GM12892 (cell line): ENCODE data around the gene GON4L.

Experiments used
- POLR2A ChIP-seq: IDR thresholded peaks from 2 replicates; pipeline ENCODE4 v1.6.1; 2011; ENCODE audit warnings: low read depth, low read length, control low read depth
- POLR2AphosphoS5 ChIP-seq: IDR thresholded peaks from 2 replicates; pipeline ENCODE4 v1.6.1; 2011; ENCODE audit warnings: low read depth, low read length, control low read depth
- TAF1 ChIP-seq: IDR thresholded peaks from 2 replicates; pipeline ENCODE4 v1.6.1; 2011; ENCODE audit warnings: low read depth, mild to moderate bottlenecking, control low read depth, low read length, borderline replicate concordance

- TF ChIP-seq POLR2A (no peak), TAF1 (no peak), POLR2AphosphoS5 (no peak)
These were observed 12.1 kb downstream of the GON4L start for GRCh38 chr1:155844860-155845421.
